ENCODE measurements around the gene L3HYPDH.

Gene L3HYPDH

GRCh38 chr14:59424341-59425071, 59.7 kb downstream of the L3HYPDH start:
- no peak for DNase-seq

Data from AML-193 (cell line).